ENCODE data around the gene SEC22B. TPM values are rescaled to one million over a fixed set of nuclear protein-coding genes. Genes with fewer than 3 reads are reported as not detected.
A peak's percentile ranks its signal among the peaks of the same experiment; 100 is the strongest.
"Not testable (repeated sequence)": the region's sequence is repeated elsewhere in the genome, so short reads cannot be mapped to it uniquely, and the experiment has no call there.

Gene SEC22B
- total RNA-seq, 1 experiment from 2014 or later, result 18.0 TPM

- H3K27me3 Mint-ChIP-seq (ENCODE audit: unreplicated experiment); CTCF ChIA-PET; H3K9me3 Mint-ChIP-seq (ENCODE audit: low read depth, unreplicated experiment); DNase-seq; intact Hi-C loops (cut with micrococcal nuclease; ENCODE audit: unreplicated experiment); H3K4me3 Mint-ChIP-seq (ENCODE audit: low read depth, unreplicated experiment); BruUV-seq (replicated peaks); H3K27ac Mint-ChIP-seq (ENCODE audit: unreplicated experiment): not testable (repeated sequence)
- H3K36me3 Mint-ChIP-seq (ENCODE audit: insufficient read depth, unreplicated experiment), result peaks cover 15% of the 10 kb centered on the region
- H3K4me1 Mint-ChIP-seq (ENCODE audit: low read depth, unreplicated experiment), result peaks cover 10% of the 10 kb centered on the region
These were observed 3.7 kb upstream of the SEC22B start for GRCh38 chr1:120179811-120180690.

GRCh38 chr1:120178799-120179756, 2.8 kb upstream of the SEC22B start:
- intact Hi-C loops (cut with micrococcal nuclease; ENCODE audit: unreplicated experiment), result no loop called here
- no peaks in the 10 kb centered on the region for H3K9me3 Mint-ChIP-seq (ENCODE audit: low read depth, unreplicated experiment)
- DNase-seq, result no peak
- CTCF ChIA-PET, result no interaction called here
- TF ChIP-seq CTCF (IDR thresholded peaks at IDR 0.05; ENCODE audit: unreplicated experiment), result no peak
- H3K4me3 Mint-ChIP-seq (ENCODE audit: low read depth, unreplicated experiment), result no peak overlapping the region
- no peak overlapping the region for H3K27ac Mint-ChIP-seq (ENCODE audit: unreplicated experiment)
- no TSS peak for BruUV-seq (replicated peaks)
- H3K27me3 Mint-ChIP-seq (ENCODE audit: unreplicated experiment), result no peaks in the 10 kb centered on the region
- H3K4me1 Mint-ChIP-seq (ENCODE audit: low read depth, unreplicated experiment), result peaks cover 10% of the 10 kb centered on the region
- H3K36me3 Mint-ChIP-seq (ENCODE audit: insufficient read depth, unreplicated experiment), result peaks cover 15% of the 10 kb centered on the region

GRCh38 chr1:120178058-120178457, 1.7 kb upstream of the SEC22B start:
- BruUV-seq (replicated peaks); H3K4me3 Mint-ChIP-seq (ENCODE audit: low read depth, unreplicated experiment); DNase-seq; H3K27me3 Mint-ChIP-seq (ENCODE audit: unreplicated experiment); CTCF ChIA-PET; H3K27ac Mint-ChIP-seq (ENCODE audit: unreplicated experiment); H3K9me3 Mint-ChIP-seq (ENCODE audit: low read depth, unreplicated experiment); intact Hi-C loops (cut with micrococcal nuclease; ENCODE audit: unreplicated experiment): not testable (repeated sequence)
- H3K4me1 Mint-ChIP-seq (ENCODE audit: low read depth, unreplicated experiment), result peaks cover 10% of the 10 kb centered on the region
- peaks cover 15% of the 10 kb centered on the region for H3K36me3 Mint-ChIP-seq (ENCODE audit: insufficient read depth, unreplicated experiment)

GRCh38 chr1:120175688-120176087, 632 bp downstream of the SEC22B start:
- CTCF ChIA-PET; H3K27me3 Mint-ChIP-seq (ENCODE audit: unreplicated experiment); DNase-seq; H3K9me3 Mint-ChIP-seq (ENCODE audit: low read depth, unreplicated experiment); intact Hi-C loops (cut with micrococcal nuclease; ENCODE audit: unreplicated experiment): not testable (repeated sequence)
- Mint-ChIP-seq H3K36me3 (ENCODE audit: insufficient read depth, unreplicated experiment) (peaks cover 15% of the 10 kb centered on the region), H3K4me1 (ENCODE audit: low read depth, unreplicated experiment) (peaks cover 10% of the 10 kb centered on the region), H3K4me3 (ENCODE audit: low read depth, unreplicated experiment) (peak overlapping the region; percentile 96), H3K27ac (ENCODE audit: unreplicated experiment) (peak overlapping the region; percentile 98)
- BruUV-seq (replicated peaks), result TSS peak; percentile 84

- H3K4me1 Mint-ChIP-seq (ENCODE audit: low read depth, unreplicated experiment); H3K27ac Mint-ChIP-seq (ENCODE audit: unreplicated experiment); CTCF ChIA-PET; H3K27me3 Mint-ChIP-seq (ENCODE audit: unreplicated experiment); intact Hi-C loops (cut with micrococcal nuclease; ENCODE audit: unreplicated experiment); H3K36me3 Mint-ChIP-seq (ENCODE audit: insufficient read depth, unreplicated experiment); BruUV-seq (replicated peaks); DNase-seq; H3K9me3 Mint-ChIP-seq (ENCODE audit: low read depth, unreplicated experiment); H3K4me3 Mint-ChIP-seq (ENCODE audit: low read depth, unreplicated experiment): not testable (repeated sequence)
These were observed 11.6 kb downstream of the SEC22B start for GRCh38 chr1:120164761-120165160.

- CTCF ChIA-PET; H3K9me3 Mint-ChIP-seq (ENCODE audit: low read depth, unreplicated experiment); H3K36me3 Mint-ChIP-seq (ENCODE audit: insufficient read depth, unreplicated experiment); DNase-seq; H3K4me1 Mint-ChIP-seq (ENCODE audit: low read depth, unreplicated experiment); H3K27ac Mint-ChIP-seq (ENCODE audit: unreplicated experiment); H3K4me3 Mint-ChIP-seq (ENCODE audit: low read depth, unreplicated experiment); intact Hi-C loops (cut with micrococcal nuclease; ENCODE audit: unreplicated experiment); BruUV-seq (replicated peaks); H3K27me3 Mint-ChIP-seq (ENCODE audit: unreplicated experiment): not testable (repeated sequence)
These were observed 14.3 kb downstream of the SEC22B start for GRCh38 chr1:120162015-120162414.

GRCh38 chr1:120158495-120158894, 17.8 kb downstream of the SEC22B start:
- H3K27ac Mint-ChIP-seq (ENCODE audit: unreplicated experiment); H3K4me3 Mint-ChIP-seq (ENCODE audit: low read depth, unreplicated experiment): not testable (repeated sequence)

GRCh38 chr1:120158086-120158485, 18.2 kb downstream of the SEC22B start:
- H3K27me3 Mint-ChIP-seq (ENCODE audit: unreplicated experiment); intact Hi-C loops (cut with micrococcal nuclease; ENCODE audit: unreplicated experiment); H3K27ac Mint-ChIP-seq (ENCODE audit: unreplicated experiment); DNase-seq; BruUV-seq (replicated peaks); CTCF ChIA-PET; H3K36me3 Mint-ChIP-seq (ENCODE audit: insufficient read depth, unreplicated experiment); H3K4me3 Mint-ChIP-seq (ENCODE audit: low read depth, unreplicated experiment); H3K9me3 Mint-ChIP-seq (ENCODE audit: low read depth, unreplicated experiment); H3K4me1 Mint-ChIP-seq (ENCODE audit: low read depth, unreplicated experiment): not testable (repeated sequence)

More at GRCh38 chr1:120158495-120158894, 17.8 kb downstream of the SEC22B start:
- H3K4me1 Mint-ChIP-seq (ENCODE audit: low read depth, unreplicated experiment); H3K9me3 Mint-ChIP-seq (ENCODE audit: low read depth, unreplicated experiment); H3K36me3 Mint-ChIP-seq (ENCODE audit: insufficient read depth, unreplicated experiment); H3K27me3 Mint-ChIP-seq (ENCODE audit: unreplicated experiment); BruUV-seq (replicated peaks); CTCF ChIA-PET; DNase-seq; intact Hi-C loops (cut with micrococcal nuclease; ENCODE audit: unreplicated experiment): not testable (repeated sequence)

Measured in Calu3 (cell line).